Endothelial cell of umbilical vein (primary cell): ENCODE results near the gene USP7.
"Not testable (repeated sequence)": the region's sequence is repeated elsewhere in the genome, so short reads cannot be mapped to it uniquely, and the experiment has no call there.

Experiments used
- CTCF ChIP-seq, 2 donors: IDR thresholded peaks; 1 replicate in 1 of 2; 2 replicates in 1 of 2; pipeline ENCODE4 v1.5.1; 2011; ENCODE audit warnings: low read length in 2 of 2, mild to moderate bottlenecking in 2 of 2, moderate library complexity in 2 of 2, control low read depth in 1 of 2, inconsistent platforms in 1 of 2, low read depth in 1 of 2; ENCODE audit not compliant: insufficient read depth in 1 of 2; ENCODE audit errors: extremely low read depth in 1 of 2
- FOS ChIP-seq: IDR thresholded peaks from 2 replicates; pipeline ENCODE4 v1.6.1; 2011; ENCODE audit warnings: mild to moderate bottlenecking, low read length, moderate library complexity, borderline replicate concordance; ENCODE audit not compliant: insufficient read depth
- MYC ChIP-seq: IDR thresholded peaks from one replicate; pipeline ENCODE4 v1.6.1; 2011; ENCODE audit warnings: mild to moderate bottlenecking, low read depth, low read length
- POLR2AphosphoS5 ChIP-seq: IDR thresholded peaks from 2 replicates; pipeline ENCODE4 v1.6.1; 2012; ENCODE audit warnings: low read depth, mild to moderate bottlenecking, control low read depth, low read length, moderate library complexity; ENCODE audit not compliant: insufficient read depth

DNA sequence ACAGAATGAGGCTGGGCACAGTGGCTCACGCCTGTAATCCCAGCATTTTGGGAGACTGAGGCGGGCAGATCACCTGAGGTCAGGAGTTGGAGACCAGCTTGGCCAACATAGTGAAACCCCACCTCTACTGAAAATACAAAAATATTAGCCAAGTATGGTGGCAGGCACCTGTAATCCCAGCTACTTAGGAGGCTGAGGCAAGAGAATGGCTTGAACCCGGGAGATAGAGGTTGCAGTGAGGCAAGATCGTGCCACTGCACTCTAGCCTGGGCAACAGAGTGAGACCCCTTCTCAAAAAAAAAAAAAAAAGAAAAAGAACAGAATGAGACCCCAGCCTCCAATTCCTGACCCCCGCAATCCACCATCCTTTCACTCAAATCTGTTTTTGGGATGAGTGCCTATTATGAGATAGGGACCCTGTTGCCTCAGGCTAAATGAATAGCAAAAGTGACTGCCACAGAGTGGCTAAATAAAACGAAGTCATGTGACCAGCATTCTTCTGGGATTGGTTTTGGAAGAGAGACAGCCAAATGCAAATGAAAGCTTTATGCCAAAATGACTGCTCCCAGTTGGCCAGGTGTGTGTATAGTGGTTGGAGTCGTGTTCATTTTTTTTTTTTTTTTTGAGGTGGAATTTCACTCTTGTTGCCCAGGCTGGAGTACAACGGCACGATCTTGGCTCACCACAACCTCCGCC is 5.6 kb upstream of the USP7 start:
- TF ChIP-seq CTCF (IDR thresholded peaks at IDR 0.05; ENCODE audit: extremely low read depth in 1 of 2, insufficient read depth in 1 of 2, low read depth in 1 of 2, low read length in 2 of 2); FOS; MYC; POLR2AphosphoS5: not testable (repeated sequence)
